CD14-positive monocyte (primary cell): Measurements from ENCODE around the gene HPCAL4. TPM values are rescaled to one million over a fixed set of nuclear protein-coding genes. Genes with fewer than 3 reads are reported as not detected.

Source experiments
- DNase-seq, 3 donors: peaks; one replicate each; pipeline ENCODE4 v3.0.0-alpha.2; 2011 to 2022
- H2AFZ ChIP-seq: 2 replicates; pipeline ENCODE4 v1.6.0; 2012; ENCODE audit warnings: mild to moderate bottlenecking, low read depth, low read length, inconsistent platforms; ENCODE audit not compliant: insufficient read depth, poor library complexity, severe bottlenecking
- H3K27ac ChIP-seq, 2 donors: 1 replicate in 1 of 2; 2 replicates in 1 of 2; pipeline ENCODE4 v1.5.1; 2012 to 2013; ENCODE audit warnings: low read length in 2 of 2, control low read depth in 1 of 2, inconsistent platforms in 1 of 2, low read depth in 1 of 2, mild to moderate bottlenecking in 1 of 2
- H3K27me3 ChIP-seq, 2 donors: one replicate each; pipeline versions ENCODE4 v1.6.0 to v1.6.1; 2011 to 2013; ENCODE audit warnings: low read length in 2 of 2; ENCODE audit not compliant: control insufficient read depth in 2 of 2, insufficient read depth in 2 of 2
- H3K36me3 ChIP-seq, 2 donors: replicated peaks in 1 of 2; 1 replicate in 1 of 2; 2 replicates in 1 of 2; pipeline versions ENCODE4 v1.5.1 to v1.6.1; 2012 to 2013; ENCODE audit warnings: low read length in 2 of 2, control low read depth in 1 of 2, inconsistent platforms in 1 of 2, mild to moderate bottlenecking in 1 of 2; ENCODE audit not compliant: insufficient read depth in 2 of 2, control insufficient read depth in 1 of 2
- H3K4me1 ChIP-seq, 2 donors: 1 replicate in 1 of 2; 2 replicates in 1 of 2; pipeline versions ENCODE4 v1.5.1 to v1.6.1; 2012 to 2013; ENCODE audit warnings: low read length in 2 of 2, control low read depth in 1 of 2, inconsistent platforms in 1 of 2, mild to moderate bottlenecking in 1 of 2, moderate library complexity in 1 of 2; ENCODE audit not compliant: insufficient read depth in 2 of 2, control insufficient read depth in 1 of 2
- H3K4me2 ChIP-seq: replicated peaks from 2 replicates; pipeline ENCODE3; 2012; ENCODE audit warnings: low read length, moderate library complexity, mild to moderate bottlenecking; ENCODE audit not compliant: poor library complexity, severe bottlenecking; ENCODE audit errors: extremely low read depth
- H3K4me3 ChIP-seq, 3 experiments: fragments of 200-600 bp in 1 of 3; sonication (generic) in 1 of 3; replicated peaks in 1 of 3; 1 replicate in 2 of 3; 2 replicates in 1 of 3; pipeline ENCODE4 v1.5.1; 2011 to 2013; ENCODE audit warnings: low read length in 3 of 3, mild to moderate bottlenecking in 3 of 3, control low read depth in 2 of 3, low read depth in 2 of 3, inconsistent platforms in 1 of 3, moderate library complexity in 1 of 3
- H3K79me2 ChIP-seq: 2 replicates; pipeline ENCODE4 v1.6.0; 2012; ENCODE audit warnings: mild to moderate bottlenecking, control low read depth, inconsistent platforms, low read length, moderate library complexity; ENCODE audit not compliant: insufficient read depth
- H3K9ac ChIP-seq: 2 replicates; pipeline ENCODE4 v1.6.0; 2017; ENCODE audit warnings: low read length, mild to moderate bottlenecking; ENCODE audit not compliant: insufficient read depth, poor library complexity, severe bottlenecking
- H3K9me3 ChIP-seq, 2 donors: replicated peaks in 1 of 2; 1 replicate in 1 of 2; 2 replicates in 1 of 2; pipeline versions ENCODE4 v1.5.1 to v1.6.1; 2012 to 2013; ENCODE audit warnings: low read length in 2 of 2, control low read depth in 1 of 2; ENCODE audit not compliant: control insufficient read depth in 1 of 2, insufficient read depth in 1 of 2
- H4K20me1 ChIP-seq: 2 replicates; pipeline ENCODE4 v1.6.0; 2012; ENCODE audit warnings: mild to moderate bottlenecking, low read length, control low read depth, moderate library complexity; ENCODE audit not compliant: insufficient read depth
- H3K27ac Mint-ChIP-seq, 7 donors: one replicate each; pipeline ENCODE4 v1.8.0; 2020; ENCODE audit warnings: mild to moderate bottlenecking in 7 of 7, mixed read lengths in 7 of 7, moderate library complexity in 6 of 7, inconsistent platforms in 2 of 7
- H3K27me3 Mint-ChIP-seq, 3 donors: one replicate each; pipeline ENCODE4 v1.8.0; 2021 to 2022; ENCODE audit warnings: low read depth in 3 of 3, mild to moderate bottlenecking in 3 of 3, mixed read lengths in 3 of 3, moderate library complexity in 3 of 3, inconsistent platforms in 1 of 3
- H3K36me3 Mint-ChIP-seq, 2 donors: one replicate each; pipeline ENCODE4 v1.8.0; 2020; ENCODE audit warnings: mixed read lengths in 2 of 2, inconsistent platforms in 1 of 2, mild to moderate bottlenecking in 1 of 2
- H3K4me1 Mint-ChIP-seq: one replicate; pipeline ENCODE4 v1.8.0; 2020; ENCODE audit warnings: mild to moderate bottlenecking, mixed read lengths
- H3K4me3 Mint-ChIP-seq, 2 donors: one replicate each; pipeline ENCODE4 v1.8.0; 2020; ENCODE audit warnings: mild to moderate bottlenecking in 2 of 2, mixed read lengths in 2 of 2, moderate library complexity in 1 of 2
- H3K9me3 Mint-ChIP-seq, 7 donors: one replicate each; pipeline ENCODE4 v1.8.0; 2020 to 2022; ENCODE audit warnings: mixed read lengths in 7 of 7, mild to moderate bottlenecking in 6 of 7, moderate library complexity in 6 of 7, inconsistent platforms in 2 of 7
- CTCF ChIP-seq: fragments of 200-600 bp; IDR thresholded peaks from one replicate; pipeline ENCODE4 v1.8.0; 2022; ENCODE audit warnings: antibody characterized with exemption, mild to moderate bottlenecking
- WGBS: methylation state at CpG from one replicate; pipeline ENCODE4 v1.1.5; 2013; ENCODE audit warnings: missing lambda C conversion rate; ENCODE audit not compliant: insufficient coverage; 5-methylcytosine and 5-hydroxymethylcytosine counted together
- intact Hi-C, 2 donors: fragments of 100-400 bp; cut with micrococcal nuclease; formaldehyde crosslinking; loops; one replicate each; pipeline versions ENCODE4 v1.15.0 to v1.15.1; 2023
- polyA plus RNA-seq, 3 donors: library from polyadenylated mRNA; depleted of rRNA in 1 of 3; unstranded in 2 of 3; stranded (reverse) in 1 of 3; fragments of 300-500 nt in 2 of 3; fragments of >200 nt in 1 of 3; fragmentation: Illumina TruSeq in 2 of 3; gene quantifications; 1 replicate in 2 of 3; 2 replicates in 1 of 3; pipeline ENCODE4 v1.2.3, GENCODE V29; 2012 to 2021

HPCAL4 gene
- polyA plus RNA-seq, 3 donors, result 0.03 to 0.05 TPM; not detected in 1

GRCh38 chr1:39726600-39726999 is 35.4 kb upstream of the HPCAL4 start:
- Mint-ChIP-seq H3K36me3 (peaks cover 0 to 6% of the 10 kb centered on the region in 2 donors), H3K4me3 (peak overlapping the region in 1 of 2 donors; percentile 75), H3K27ac (no peak overlapping the region), H3K9me3 (peaks cover 0 to 10% (median 5%) of the 10 kb centered on the region in 7 donors), H3K27me3 (peaks cover 58 to 83% (median 68%) of the 10 kb centered on the region in 3 donors), H3K4me1 (peaks cover 17% of the 10 kb centered on the region)
- H3K4me1 ChIP-seq, result no peaks in the 10 kb centered on the region
- intact Hi-C loops, result no loop called here
- no peak for TF ChIP-seq CTCF
- no peak overlapping the region for H3K9ac ChIP-seq
- no peaks in the 10 kb centered on the region for H3K36me3 ChIP-seq
- H4K20me1 ChIP-seq, result no peaks in the 10 kb centered on the region
- H3K27ac ChIP-seq, result no peak overlapping the region
- no peak overlapping the region for H3K4me2 ChIP-seq
- DNase-seq, result no peak
- no peak overlapping the region for H3K4me3 ChIP-seq
- no CpG with 5 or more reads among the region's 3 CpGs for WGBS
- no peaks in the 10 kb centered on the region for H3K79me2 ChIP-seq
- no peak overlapping the region for H2AFZ ChIP-seq
- H3K9me3 ChIP-seq, result peaks cover 0 to 10% of the 10 kb centered on the region in 2 donors
- peaks cover 29 to 77% of the 10 kb centered on the region in 2 donors for H3K27me3 ChIP-seq

- Histone ChIP-seq H3K9ac (no peak overlapping the region), H3K4me1 (no peaks in the 10 kb centered on the region), H3K36me3 (no peaks in the 10 kb centered on the region), H3K9me3 (peaks cover 0 to 3% of the 10 kb centered on the region in 2 donors), H3K4me2 (no peak overlapping the region), H3K4me3 (no peak overlapping the region), H4K20me1 (no peaks in the 10 kb centered on the region), H3K79me2 (no peaks in the 10 kb centered on the region), H2AFZ (no peak overlapping the region), H3K27me3 (peaks cover 26 to 59% of the 10 kb centered on the region in 2 donors), H3K27ac (no peak overlapping the region)
- H3K9me3 Mint-ChIP-seq, result peaks cover 0 to 4% (median 0%) of the 10 kb centered on the region in 7 donors
- H3K27ac Mint-ChIP-seq, result no peak overlapping the region
- DNase-seq, result no peak
- WGBS, result no CpG with 5 or more reads among the region's 2 CpGs
- H3K27me3 Mint-ChIP-seq, result peaks cover 43 to 57% (median 51%) of the 10 kb centered on the region in 3 donors
- no peak overlapping the region for H3K4me3 Mint-ChIP-seq
- no peak for TF ChIP-seq CTCF
- peaks cover 4% of the 10 kb centered on the region for H3K4me1 Mint-ChIP-seq
- no peaks in the 10 kb centered on the region for H3K36me3 Mint-ChIP-seq
- intact Hi-C loops, result loop anchor here in 1 of 2 donors (5.0 kb wide), 1 partner anchor 65 kb away; no protein-coding TSS in a partner anchor
Observed at GRCh38 chr1:39722495-39722894, 31.3 kb upstream of the HPCAL4 start.
